ENCODE results near the gene CLDN34.

Gene CLDN34, protein sequence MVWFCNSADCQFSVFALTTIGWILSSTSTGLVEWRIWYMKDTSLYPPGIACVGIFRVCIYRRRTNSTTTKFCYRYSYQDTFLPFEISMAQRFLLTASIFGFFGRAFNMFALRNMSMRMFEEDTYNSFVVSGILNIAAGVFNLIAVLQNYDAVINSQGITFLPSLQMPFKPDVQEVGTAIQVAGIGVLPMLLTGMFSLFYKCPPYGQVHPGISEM

DNA sequence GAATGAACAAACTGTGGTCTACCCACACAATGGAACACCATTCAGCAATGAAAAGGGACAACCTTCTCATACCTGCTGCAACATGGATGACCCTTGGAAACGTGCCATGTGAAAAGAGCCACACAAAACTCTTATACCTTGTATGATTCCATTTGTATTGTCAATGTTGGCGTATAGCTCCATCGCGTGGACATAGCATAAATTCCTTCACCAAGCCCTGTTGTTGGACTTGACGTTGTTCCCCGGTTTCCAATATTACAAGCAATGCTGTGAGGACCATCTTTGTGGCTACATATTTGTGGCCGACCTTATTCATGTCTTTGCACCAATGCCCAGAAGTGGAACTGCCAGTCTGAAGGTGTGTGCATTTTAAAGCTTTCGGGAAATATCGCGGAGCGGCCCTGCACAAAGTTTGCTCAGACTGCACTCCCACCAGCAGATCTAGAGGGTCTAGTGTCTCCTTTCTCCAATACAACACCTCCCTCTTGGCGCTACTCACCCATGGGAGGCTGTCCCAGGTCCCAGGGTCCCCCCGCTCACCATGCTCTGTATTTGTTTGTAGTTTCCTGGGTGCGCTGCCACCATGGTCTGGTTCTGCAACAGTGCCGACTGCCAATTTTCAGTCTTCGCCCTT lies at the start of gene CLDN34:
TSS of gene CLDN34 (plus strand) at position 584 of the 634 bp plus-strand sequence. CDS start at position 584, 0 bp downstream.
- no peak within 1 kb of the TSS for H3K4me3 ChIP-seq (ENCODE audit: control insufficient read depth, low read depth, low read length)
- DNase-seq (ENCODE audit: low read depth), result no peak
- TF ChIP-seq, protein P1, sequence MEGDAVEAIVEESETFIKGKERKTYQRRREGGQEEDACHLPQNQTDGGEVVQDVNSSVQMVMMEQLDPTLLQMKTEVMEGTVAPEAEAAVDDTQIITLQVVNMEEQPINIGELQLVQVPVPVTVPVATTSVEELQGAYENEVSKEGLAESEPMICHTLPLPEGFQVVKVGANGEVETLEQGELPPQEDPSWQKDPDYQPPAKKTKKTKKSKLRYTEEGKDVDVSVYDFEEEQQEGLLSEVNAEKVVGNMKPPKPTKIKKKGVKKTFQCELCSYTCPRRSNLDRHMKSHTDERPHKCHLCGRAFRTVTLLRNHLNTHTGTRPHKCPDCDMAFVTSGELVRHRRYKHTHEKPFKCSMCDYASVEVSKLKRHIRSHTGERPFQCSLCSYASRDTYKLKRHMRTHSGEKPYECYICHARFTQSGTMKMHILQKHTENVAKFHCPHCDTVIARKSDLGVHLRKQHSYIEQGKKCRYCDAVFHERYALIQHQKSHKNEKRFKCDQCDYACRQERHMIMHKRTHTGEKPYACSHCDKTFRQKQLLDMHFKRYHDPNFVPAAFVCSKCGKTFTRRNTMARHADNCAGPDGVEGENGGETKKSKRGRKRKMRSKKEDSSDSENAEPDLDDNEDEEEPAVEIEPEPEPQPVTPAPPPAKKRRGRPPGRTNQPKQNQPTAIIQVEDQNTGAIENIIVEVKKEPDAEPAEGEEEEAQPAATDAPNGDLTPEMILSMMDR (IDR thresholded peaks at IDR 0.05; ENCODE audit: control insufficient read depth, insufficient read depth, low read depth, low read length, missing control alignments), result no peak

DNA sequence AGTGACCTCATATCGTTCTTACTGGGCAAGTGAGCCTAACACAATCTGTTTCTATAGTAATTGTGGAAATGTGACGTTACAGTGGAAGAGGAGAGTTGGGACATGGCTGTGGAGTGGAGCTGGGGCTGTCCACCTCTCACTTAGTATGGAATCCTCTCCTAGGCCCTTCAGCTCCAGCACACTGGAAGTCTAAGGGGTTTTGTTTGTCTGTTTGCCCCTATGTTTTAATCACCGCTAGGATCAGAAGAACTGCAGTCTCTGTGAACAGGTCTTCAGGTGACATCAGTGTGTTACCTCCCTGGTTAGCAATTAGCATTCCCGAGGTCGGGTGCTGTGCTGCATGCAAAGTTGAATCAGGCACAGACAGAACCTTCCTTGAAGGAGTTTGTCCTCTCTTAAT lies 49.3 kb upstream of the CLDN34 start:
- no peak for DNase-seq (ENCODE audit: low read depth)
- H3K4me3 ChIP-seq (ENCODE audit: control insufficient read depth, low read depth, low read length), result no peak overlapping the region
- TF ChIP-seq, protein P1 (IDR thresholded peaks at IDR 0.05; ENCODE audit: control insufficient read depth, insufficient read depth, low read depth, low read length, missing control alignments), result no peak

DNA sequence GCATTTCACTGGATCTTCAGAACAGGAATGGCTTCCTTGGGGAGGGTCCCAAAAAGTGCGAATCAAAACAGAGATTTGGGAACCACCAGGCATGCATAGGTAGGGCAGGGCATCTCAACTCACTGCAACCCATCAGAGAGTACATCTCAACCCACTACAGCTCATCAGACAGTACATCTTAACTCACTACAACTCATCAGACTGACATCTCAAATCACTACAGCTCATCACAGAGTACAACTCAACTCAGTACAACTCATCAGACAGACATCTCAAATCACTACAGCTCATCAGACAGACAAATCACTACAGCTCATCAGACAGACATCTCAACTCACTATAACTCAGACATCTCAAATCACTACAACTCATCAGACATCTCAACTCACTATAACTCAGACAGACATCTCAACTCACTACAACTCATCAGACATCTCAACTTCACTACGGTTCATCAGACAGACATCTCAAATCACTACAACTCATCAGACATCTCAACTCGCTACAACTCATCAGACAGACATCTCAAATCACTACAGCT lies 47.5 kb upstream of the CLDN34 start:
- no peak overlapping the region for H3K4me3 ChIP-seq (ENCODE audit: control insufficient read depth, low read depth, low read length)
- TF ChIP-seq, protein P1 (IDR thresholded peaks at IDR 0.05; ENCODE audit: control insufficient read depth, insufficient read depth, low read depth, low read length, missing control alignments), result no peak
- no peak for DNase-seq (ENCODE audit: low read depth)

DNA sequence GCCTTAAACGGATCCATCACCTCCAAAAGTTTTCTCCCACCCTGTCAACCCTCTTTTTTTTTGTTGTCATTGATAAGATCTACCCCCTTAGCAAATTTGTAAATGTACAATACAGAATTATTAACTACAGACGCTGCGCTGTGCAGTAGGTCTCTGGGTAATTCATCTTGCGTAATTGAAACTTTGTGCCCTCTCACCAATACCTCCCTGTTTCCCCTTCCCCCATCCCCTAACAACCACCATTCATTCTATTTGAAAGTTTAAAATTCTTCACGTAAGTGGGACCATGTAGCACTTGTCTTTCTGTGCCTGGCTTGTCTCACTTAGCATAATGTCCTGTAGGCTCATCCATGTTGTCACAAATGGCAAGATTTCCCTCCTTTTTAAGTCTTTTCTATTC lies 45.8 kb upstream of the CLDN34 start:
- no peak for DNase-seq (ENCODE audit: low read depth)

DNA sequence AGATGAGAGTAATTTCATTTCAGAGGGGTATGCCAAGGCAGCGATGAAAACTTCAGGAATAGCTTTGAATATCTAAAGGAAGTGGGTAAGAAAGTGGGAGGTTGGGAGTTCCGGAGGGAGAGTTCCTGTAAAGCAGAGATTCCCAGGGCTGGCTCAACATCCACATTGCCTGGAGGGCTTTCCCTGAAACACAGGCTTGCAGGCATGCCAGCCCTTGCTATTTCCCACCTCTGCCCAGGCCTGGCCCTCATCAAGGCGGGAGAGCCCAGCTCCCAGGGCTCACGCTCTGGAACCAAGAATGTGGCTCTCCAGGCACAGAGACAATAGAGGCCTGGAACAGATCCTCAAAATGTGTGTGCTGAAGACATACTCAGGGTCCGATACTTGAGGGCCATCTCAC lies 43.8 kb upstream of the CLDN34 start:
- DNase-seq (ENCODE audit: low read depth), result no peak
- no peak overlapping the region for H3K4me3 ChIP-seq (ENCODE audit: control insufficient read depth, low read depth, low read length)
- TF ChIP-seq, protein P1 (IDR thresholded peaks at IDR 0.05; ENCODE audit: control insufficient read depth, insufficient read depth, low read depth, low read length, missing control alignments), result no peak

More for the DNA sequence above, 45.8 kb upstream of the CLDN34 start:
- H3K4me3 ChIP-seq (ENCODE audit: control insufficient read depth, low read depth, low read length), result no peak overlapping the region
- TF ChIP-seq, protein P1 (IDR thresholded peaks at IDR 0.05; ENCODE audit: control insufficient read depth, insufficient read depth, low read depth, low read length, missing control alignments), result no peak

DNA sequence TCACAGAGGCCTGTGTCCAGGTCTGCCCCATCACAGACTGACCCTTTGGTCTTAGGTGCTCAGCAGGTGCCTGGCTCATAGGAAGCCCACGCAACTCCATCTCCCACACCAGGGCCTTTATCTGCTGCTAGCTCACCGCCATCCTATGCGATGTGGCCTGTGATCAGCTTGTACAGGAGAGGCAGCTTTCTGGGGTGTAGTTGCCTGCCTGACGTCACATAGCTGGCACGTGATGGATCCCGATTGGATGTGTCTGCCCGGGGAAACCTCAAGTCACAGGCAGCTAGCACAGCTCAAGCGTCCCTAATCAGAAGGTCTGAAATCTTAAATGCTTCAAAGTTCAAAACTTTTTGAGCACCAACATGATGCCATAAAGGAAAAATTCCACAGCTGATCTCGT lies 41.2 kb upstream of the CLDN34 start:
- H3K4me3 ChIP-seq (ENCODE audit: control insufficient read depth, low read depth, low read length), result no peak overlapping the region
- TF ChIP-seq, protein P1 (IDR thresholded peaks at IDR 0.05; ENCODE audit: control insufficient read depth, insufficient read depth, low read depth, low read length, missing control alignments), result no peak
- DNase-seq (ENCODE audit: low read depth), result no peak
